ENCODE results near the gene NTF4.
"Not testable (repeated sequence)": the region's sequence is repeated elsewhere in the genome, so short reads cannot be mapped to it uniquely, and the experiment has no call there.

DNA sequence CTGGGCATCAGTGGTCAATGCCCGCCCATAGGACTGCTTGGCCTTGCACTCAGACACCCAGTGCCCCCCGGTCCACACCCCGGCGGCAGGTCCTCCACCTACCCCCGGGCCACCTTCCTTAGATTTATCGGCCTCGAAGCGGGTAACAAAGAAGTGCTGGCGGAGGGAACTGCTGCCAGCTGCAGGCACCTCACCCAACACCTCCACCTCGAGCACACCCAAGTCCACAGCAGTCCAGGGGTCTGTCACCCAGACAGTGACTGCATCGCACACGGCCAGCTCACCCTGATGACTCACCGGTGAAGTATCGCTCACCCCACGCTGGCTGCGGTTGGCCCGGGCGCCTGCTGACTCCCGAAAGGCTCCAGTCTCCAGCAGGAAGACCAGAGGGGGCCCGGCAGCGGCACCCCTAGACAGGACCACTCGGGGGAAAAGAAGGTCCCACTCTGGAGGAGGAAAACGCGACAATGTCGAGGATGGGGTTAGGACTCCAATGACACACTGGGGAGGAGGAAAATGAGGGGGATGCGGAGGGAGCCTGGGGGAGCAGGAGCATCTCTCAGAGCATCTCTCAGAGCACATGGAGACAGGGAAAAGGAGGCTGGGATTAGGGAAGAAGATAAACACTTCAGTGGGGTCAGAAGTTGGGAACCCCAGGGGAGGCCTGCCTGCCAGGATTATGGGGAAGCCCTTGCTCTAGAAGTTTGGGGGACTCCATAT, 25.9 kb downstream of the NTF4 start:
- not testable (repeated sequence) for TF ChIP-seq REST (IDR thresholded peaks at IDR 0.05; ENCODE audit: unreplicated experiment); POLR2AphosphoS5 (IDR thresholded peaks at IDR 0.05; ENCODE audit: low read depth); EZH2phosphoT487 (IDR thresholded peaks at IDR 0.05; ENCODE audit: unreplicated experiment); EZH2 (IDR thresholded peaks at IDR 0.05; ENCODE audit: low read depth, unreplicated experiment)
- TF ChIP-seq, protein P1, sequence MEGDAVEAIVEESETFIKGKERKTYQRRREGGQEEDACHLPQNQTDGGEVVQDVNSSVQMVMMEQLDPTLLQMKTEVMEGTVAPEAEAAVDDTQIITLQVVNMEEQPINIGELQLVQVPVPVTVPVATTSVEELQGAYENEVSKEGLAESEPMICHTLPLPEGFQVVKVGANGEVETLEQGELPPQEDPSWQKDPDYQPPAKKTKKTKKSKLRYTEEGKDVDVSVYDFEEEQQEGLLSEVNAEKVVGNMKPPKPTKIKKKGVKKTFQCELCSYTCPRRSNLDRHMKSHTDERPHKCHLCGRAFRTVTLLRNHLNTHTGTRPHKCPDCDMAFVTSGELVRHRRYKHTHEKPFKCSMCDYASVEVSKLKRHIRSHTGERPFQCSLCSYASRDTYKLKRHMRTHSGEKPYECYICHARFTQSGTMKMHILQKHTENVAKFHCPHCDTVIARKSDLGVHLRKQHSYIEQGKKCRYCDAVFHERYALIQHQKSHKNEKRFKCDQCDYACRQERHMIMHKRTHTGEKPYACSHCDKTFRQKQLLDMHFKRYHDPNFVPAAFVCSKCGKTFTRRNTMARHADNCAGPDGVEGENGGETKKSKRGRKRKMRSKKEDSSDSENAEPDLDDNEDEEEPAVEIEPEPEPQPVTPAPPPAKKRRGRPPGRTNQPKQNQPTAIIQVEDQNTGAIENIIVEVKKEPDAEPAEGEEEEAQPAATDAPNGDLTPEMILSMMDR (conservative IDR thresholded peaks at IDR 0.05; ENCODE audit: low read depth in 2 of 2) = not testable (repeated sequence)
